Measurements from ENCODE around the gene PIK3R2.
"Not testable (repeated sequence)": the region's sequence is repeated elsewhere in the genome, so short reads cannot be mapped to it uniquely, and the experiment has no call there.

The PIK3R2 gene

DNA sequence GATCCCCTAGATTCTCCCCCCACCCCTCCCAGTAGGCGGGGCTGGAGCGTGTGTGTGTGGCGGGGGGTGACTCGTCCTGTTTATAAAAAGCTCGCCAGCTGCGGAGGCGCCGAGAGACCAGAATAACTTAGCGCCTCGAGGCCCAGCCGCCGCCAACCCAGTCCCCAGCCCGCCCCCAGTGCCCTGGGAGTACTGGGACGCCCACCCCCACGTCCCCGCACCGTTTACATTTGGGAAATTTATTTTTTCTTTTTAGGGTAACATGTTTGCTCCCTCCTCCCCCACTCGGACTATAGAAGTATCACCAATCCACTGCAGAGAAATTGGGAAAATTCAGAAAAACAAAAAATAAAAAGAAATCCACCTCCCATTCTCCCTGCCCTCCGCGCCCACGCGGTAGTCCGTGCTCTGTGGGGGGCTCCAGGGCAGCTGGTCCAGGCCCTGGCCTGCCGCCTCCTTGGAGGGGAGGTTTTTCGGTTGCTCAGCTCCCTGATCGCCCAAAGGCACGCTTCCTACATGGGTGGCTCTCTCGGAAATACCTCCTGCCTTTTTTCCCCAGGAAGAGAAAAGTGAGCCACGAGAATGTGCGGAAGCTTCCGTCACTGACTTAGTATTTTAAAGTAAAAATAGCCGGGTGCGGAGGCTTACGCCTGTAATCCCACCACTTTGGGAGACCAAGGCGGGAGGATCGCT is 52.4 kb downstream of the PIK3R2 start:
- no peak for FAIRE-seq

DNA sequence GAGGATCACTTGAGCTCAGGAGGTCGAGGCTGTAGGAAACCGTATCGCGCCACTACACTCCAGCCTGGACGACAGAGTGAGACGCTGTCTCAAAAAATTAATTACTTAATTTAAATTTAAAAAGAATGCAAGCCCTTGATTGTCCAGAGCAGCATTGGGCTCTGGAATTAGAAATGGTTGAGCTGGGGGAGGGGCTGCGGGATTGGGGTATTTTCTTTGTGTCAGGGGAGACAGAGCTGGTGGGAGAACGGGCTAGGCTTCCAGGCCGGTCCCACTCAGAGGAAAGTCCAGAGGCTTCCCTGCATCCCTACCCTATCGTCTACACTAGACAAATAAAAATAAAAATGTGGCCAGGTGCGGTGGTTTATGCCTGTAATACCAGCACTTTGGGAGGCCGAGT is 53.1 kb downstream of the PIK3R2 start:
- FAIRE-seq = no peak

DNA sequence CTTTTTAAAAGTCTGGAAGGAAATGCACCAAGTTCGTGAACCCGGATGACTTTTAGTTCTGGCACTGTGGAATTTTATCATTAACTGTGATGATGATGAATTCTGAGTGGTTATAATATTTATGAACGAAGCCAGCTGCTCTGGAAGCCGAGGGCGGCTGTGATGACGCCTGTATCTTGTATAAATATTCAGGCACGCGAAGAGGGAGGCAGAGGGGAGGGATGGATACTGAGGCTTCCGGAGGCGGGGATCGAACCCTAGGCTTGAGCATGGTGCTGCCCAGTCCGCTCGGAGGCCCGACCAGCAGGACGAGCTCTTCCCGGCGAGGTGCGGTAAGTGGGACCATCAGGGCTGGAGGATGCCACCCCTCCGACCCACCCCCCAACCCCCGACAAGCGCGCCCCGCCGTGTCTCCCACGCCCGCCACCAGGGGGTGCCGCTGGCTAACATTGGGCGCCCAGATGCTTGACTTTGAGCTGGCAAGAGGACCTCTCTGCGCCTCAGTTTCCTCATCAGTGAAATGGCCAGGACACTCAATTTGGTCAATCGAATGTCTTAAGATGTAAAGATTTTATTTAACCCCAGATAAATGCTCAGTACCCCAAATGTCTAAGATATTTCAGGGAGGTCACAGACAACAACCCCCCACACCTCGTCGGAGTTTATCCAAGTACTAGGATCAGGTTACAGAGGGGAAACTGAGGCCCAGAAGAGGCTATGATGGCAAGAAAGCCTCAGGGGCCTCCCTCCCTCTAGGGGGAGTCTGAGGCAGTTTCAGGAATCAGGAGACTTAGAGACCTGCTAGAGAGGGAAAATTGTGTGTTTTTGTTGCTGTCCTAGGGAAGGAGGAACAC is 55.4 kb downstream of the PIK3R2 start:
- no peak for FAIRE-seq

DNA sequence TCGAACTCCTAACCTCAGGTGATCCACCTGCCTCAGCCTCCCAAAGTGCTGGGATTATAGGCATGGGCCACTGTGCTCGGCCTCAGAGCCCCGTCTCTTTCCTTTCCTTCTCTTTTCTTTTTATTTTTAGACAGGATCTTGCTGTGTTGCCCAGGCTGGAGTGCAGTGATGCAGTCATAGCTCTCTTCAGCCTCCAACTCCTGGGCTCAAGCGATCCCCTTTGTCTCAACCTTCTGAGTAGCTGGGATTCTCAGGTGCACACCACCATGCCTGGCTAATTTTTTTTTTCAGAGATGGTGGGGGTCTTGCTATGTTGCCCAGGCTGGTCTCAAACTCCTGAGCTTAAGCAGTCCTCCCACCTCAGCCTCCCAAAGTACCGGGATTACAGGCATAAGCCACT is 56.9 kb downstream of the PIK3R2 start:
- FAIRE-seq = not testable (repeated sequence)

DNA sequence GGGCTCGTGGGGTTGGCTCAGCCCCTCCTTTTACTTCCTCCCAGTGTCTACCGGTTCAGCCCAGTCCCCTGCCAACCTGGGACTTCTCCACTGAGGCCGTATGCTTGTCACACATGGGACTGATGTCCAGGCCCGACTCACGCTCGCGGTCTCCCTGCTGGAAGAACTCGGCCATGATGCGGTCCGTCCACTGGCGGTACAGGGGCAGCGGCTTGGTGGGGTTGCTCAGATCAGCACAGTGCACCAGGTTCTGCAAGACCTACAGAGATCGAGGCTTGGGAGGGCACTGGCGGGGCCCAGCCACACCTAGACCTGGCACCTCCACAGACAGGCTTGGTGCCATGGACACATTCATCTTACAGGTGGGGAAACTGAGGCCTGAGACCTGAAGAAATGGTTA is 58.7 kb downstream of the PIK3R2 start:
- no peak for FAIRE-seq

DNA sequence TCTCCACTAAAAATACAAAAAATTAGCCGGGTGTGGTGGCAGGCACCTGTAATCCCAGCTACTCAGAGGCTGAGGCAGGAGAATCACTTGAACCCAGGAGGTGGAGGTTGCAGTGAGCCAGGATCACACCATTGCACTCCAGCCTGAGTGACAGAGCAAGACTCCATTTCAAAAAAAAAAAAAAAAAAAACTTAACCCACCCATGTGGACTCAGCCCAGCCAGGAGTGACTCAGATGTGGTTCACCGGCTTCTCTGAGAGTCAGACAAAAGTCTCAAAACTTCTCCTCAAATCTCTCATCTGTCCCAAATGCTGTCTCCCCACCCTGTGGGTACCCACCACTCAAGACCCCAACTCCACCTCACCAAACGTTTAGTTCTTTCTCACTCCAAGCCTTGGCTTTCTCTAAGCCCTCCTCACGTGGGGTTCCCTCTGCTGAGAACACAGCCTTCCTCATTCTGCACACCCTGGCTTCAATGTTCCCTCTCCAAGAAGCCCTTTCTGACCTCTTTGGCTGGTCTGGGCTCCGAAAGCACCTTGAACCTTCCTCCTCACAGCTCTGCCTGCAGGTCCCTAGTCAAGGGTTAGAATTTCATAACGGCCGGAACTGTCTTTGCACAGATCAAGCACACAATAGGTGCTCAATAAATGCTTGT is 61.9 kb downstream of the PIK3R2 start:
- FAIRE-seq = no peak

DNA sequence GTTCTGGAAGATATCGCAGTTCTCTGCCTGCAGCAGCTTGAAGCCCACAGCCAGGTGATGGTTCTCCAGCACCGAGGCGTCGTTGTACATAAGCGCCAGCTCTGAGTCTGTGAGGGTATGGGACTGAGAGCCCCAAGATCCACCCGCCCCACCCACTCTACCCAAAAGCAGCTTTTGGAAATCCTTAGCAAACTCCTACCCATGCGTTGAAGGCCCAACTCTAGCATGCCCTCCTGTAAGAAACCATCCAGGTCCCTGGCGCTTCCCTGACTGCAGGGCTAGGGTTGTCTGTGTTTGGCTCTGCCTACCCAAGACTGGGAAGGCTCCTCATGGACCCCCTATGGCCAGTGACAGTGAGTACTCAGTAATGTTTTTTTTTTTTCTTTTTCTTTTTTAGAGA is 63.8 kb downstream of the PIK3R2 start:
- FAIRE-seq = no peak

DNA sequence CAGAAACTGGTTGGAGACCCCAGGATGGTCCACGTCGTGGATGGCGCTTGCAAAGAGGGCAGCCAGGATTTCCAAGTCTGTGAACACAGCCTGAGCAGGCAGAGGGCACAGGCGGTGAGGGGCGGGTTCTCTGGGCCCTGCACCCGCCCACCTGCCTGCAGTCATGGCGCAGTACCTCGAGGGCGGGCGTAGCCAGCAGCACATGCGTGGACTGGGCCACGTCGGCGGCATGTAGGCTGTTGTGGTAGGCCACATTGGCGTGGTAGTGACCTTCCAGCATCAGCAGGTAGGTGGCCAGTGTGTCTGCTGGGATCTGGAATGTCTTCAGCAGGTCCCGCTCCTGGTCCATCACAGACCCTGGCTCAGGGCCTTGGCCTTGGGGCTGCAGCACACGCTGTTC is 65.2 kb downstream of the PIK3R2 start:
- FAIRE-seq = no peak

DNA sequence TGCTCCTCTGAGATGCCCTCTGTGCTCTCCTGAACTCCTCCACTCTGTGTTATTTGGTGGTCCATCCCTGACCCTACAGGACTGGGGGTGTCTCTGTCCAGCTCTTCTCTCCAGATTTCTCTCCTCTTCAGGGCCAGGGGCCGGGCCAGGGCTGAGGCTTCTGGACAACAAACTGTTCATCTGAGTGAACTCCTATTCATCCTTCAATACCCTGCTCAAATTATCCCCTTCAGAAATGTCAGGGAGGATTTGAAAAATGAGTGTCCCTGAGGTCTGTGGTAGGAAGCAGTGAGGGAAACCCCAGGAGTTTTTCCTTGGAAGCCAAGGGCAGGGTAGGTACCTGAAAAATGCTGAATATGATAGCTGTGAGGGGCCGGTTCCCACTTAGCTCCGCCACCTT is 65.6 kb downstream of the PIK3R2 start:
- FAIRE-seq = no peak
